M059J (cell line): ENCODE measurements around the gene VSX1. TPM values are rescaled to one million over a fixed set of nuclear protein-coding genes. Genes with fewer than 3 reads are reported as not detected.

Source experiments
- DNase-seq: peaks from one replicate; pipeline ENCODE4 v3.0.0-alpha.2; 2012; ENCODE audit warnings: low read depth
- total RNA-seq: library from RNA; depleted of rRNA; stranded (reverse); fragments of >200 nt; shearing (Covaris generic); gene quantifications from 2 replicates; pipeline ENCODE4 v1.2.3, GENCODE V29; 2014; rRNA removed

VSX1 gene
- 0.32 TPM in 1 of 2 replicates, not detected in the other for total RNA-seq

DNA sequence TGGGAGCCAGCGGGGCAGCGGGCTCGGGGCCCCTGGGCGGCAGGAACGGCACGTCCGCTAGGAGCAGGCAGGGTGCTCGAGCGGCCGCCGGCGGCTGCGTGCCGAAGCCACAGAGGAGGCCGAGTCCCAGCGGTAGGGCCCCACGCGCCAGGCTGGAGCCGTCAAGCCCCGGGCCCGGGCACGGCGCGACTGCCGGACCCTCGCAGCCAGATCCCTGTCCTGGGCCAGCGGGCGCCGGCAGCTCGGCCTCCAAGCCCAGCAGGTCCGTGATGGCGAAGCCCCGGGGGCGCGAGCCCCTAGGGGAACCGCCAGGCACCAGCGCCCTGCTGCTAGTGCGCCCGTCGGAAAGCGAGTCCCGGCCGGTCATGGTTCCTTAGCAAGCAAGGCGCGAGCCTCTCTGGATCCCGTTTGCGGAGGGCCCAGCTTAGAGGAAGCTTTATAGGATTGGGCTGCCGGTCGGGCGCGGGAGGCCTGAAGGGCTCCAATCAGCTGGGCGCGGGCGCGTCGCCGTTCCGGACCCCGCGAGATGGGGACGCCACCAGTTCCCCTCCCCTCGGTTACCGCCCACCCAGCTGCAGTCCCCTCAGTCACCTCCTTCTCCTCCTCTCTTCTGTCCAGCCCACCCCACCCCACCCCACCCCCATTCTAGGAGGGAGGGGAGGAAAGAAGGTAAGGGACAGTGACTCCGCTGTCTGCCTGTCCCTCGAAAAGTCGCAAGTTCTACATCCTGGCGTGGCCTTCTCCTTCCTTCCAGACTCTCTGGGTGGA, at the start of gene VSX1:
VSX1 (minus strand) TSS at position 412 of the 768 bp plus-strand sequence; CDS start at position 367, 45 bp downstream.
- no peak for DNase-seq

DNA sequence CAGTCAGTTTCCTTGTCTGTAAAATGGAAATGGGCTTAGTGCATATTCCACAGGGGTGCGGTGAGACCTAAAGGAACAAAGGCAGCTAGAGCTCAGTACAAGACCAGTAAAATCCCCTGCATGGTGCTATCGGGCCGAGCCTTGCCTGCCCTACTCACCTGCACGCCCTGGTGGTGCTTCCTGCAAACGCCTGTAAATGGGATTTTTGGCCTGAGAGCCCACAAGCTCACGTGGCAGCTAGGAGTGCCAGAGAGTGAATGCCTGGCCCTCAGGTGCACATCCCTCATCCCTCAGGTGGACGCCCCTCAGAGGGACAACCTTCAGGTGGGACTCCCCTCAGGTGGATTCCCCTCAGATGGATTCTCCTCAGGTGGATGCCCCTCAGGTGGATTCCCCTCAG, 48.0 kb upstream of the VSX1 start:
- DNase-seq: no peak

DNA sequence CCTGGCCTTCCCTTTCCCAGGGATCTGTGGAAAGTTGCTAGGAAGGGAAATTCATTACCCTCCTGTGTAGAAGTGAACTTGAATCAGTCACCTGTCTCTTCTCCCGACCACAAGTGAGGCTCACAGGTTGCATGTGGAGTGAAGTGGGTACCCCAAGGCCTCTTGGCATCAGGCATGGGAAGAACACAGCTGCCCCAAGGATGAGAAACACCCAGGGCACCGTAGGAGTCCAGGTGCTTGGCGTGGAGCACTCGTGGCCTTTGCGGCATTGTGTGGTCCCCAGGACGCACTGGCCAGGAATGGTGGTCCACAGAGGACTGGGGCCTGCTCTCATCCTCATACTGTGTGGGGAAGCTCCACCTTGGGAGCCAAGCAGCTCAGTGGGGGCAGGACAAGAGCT, 47.5 kb upstream of the VSX1 start:
- no peak for DNase-seq

DNA sequence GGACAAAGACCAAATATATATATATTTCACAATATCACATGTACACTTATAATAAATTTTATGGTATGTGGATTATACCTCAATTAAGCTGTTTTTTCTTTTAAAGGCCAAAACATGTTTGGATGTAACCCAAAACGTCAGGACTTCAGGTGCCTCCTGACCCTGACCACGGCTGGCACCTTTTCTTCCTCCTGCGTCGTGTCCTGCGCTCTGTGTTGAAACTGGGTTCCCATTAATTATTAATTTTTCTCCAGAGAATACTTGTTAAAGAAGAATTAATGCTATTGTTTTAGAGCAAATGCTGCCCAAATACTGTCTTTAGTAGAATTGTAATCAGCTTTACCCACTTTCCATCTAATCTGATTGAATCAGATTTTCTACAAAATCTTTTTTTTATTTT, 46.7 kb upstream of the VSX1 start:
- no peak for DNase-seq

DNA sequence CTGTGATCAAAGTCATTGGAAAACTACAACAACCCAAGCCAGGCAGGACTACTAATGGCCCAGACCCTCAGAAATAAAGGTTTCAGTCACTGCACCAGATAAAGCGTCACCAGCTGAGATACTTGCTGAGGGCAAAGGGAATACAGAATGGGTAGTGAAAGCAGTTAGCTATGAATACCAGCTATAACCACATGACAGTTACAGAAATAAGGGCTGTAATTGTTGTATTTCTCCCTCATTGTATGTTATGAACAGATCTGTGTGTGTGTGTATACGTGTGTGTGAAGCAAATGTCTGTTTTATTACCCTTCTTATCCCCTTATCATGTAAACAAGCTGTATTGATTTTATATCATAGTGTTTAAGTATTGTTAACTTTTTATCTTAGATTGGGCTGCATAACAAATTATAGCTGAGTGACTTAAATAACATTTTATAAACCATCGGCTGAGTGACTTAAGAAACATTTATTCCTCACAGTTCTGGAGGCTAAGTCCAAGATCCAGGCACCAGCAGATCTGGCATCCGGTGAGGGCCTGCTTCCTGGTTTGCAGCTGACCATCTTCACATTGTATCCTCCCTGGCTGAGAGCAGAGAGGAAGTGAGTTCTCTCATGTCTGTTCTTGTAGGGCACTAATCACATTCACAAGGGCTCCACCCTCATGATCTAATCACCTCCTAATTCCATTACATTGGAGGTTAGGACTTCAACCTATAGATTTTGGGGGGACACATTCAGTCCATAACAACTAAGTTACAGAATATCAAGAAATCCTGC, 46.0 kb upstream of the VSX1 start:
- no peak for DNase-seq

DNA sequence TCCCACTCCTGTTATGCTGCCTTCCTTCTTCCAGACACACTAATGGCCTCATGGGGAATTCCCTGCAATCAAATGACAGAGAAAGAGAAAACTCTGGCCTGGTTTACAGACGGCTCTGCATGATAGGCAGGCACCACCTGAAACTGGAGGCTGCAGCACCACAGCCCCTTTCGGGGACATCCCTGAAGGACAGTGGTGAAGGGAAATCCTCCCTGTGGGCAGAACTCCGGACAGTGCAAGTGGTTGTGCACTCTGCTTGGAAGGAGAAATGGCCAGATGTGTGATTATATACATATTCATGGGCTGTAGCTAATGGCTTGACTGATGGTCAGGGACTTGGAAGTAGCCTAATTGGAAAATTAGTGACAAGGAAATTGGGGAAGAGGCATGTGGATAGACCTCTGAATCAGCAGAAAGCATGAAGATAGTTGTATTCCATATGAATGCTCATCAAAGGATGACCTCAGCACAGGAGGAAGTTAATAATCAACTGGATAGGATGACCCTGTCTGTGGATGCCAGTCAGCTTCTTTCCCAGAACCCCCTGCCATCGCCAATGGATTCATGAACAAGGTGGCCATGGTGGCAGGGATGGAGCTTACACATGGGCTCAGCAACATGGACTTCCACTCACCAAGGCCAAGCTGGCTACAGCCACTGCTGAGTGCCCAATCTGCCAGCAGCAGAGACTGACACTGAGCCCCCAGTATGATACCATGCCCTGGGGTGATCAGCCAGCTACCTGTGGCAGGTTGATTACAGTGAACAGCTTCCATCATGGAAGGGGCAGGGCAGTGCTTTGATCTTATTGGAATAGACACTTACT, 44.5 kb upstream of the VSX1 start:
- DNase-seq: no peak

DNA sequence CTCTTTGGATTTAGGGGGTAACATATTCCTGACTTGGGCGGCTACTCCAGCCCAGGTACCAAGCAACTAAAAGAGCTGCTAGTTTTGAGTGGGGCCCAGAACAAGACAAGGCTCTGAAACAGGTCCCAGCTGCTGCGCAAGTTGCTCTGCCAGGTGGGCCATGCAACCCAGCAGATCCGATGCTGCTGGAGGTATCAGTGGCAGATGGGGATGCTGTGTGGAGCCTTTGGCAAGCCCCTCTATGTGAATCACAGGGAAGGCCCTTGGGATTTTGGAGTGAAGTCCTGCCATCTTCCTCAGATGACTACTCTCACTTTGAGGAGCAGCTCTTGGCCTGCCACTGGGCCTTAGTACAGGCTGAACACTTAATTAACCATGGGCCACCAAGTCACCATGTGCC, 43.7 kb upstream of the VSX1 start:
- DNase-seq: no peak

DNA sequence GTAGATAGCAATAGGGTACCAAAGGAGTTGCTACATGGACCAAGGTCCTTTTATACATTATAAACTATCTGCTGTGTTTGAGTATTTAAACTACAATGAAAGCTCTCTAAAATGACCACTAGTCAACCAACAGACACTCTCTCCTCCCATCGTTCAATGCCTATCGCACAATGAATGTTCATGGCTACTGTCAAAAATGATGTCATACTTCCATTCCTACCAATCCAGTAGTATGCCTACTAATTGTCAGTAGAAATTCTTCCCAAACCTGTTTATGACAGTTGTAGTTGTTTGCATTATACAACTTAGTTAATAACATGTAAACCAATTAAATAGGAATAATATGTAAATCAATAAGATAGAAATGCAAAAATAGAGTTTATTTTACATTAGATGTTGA, 39.0 kb upstream of the VSX1 start:
- no peak for DNase-seq

DNA sequence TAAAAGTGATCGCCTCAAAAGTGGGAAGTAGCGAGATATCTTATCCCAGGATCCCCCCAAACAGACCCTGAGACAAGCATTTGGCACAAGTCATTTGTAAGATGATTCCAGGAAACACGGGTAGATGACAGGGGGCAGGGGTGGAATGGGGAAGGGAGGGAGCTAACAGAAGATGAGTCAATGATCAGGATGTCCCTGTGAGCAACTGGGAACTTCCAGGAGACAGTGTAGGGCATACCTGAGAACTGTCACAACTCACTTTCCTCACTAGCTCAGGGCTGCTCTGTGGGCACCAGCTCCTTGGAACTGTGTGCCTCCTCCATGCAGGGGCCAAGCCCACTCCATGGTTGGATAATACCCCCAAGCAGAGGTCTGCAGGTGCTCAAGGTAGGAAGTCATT, 38.5 kb upstream of the VSX1 start:
- no peak for DNase-seq

DNA sequence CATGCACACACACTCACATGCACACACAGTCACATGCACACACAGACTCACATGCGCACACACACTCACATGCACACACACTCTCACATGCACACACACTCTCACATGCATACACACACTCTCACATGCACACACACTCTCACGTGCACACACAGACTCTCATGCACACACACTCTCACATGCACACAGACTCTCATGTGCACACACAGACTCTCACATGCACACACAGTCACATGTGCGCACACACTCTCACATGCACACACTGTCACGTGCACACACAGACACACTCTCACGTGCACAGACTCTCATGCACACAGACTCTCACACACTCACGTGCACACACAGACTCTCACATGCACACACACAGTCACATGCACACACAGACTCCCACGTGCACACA, 36.6 kb upstream of the VSX1 start:
- DNase-seq: no peak

DNA sequence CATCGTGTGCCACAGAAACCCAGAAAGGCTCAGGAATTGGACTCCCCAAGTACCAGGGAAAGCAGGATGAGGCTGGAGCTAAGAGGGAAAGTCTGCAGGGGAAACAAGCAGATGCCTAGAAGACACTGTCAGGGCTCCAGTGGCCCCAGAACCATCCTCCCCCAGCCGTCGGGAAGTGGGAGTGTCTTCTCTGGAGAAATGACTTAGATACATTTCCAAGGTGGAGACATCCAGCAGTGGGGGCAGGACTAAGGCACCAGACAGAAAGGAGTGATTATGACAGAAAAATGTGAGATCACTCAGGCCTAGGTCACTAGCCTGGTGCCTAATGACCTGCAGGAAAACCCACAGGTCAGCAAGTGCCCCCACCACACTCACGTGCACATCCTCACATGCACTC, 36.0 kb upstream of the VSX1 start:
- no peak for DNase-seq

DNA sequence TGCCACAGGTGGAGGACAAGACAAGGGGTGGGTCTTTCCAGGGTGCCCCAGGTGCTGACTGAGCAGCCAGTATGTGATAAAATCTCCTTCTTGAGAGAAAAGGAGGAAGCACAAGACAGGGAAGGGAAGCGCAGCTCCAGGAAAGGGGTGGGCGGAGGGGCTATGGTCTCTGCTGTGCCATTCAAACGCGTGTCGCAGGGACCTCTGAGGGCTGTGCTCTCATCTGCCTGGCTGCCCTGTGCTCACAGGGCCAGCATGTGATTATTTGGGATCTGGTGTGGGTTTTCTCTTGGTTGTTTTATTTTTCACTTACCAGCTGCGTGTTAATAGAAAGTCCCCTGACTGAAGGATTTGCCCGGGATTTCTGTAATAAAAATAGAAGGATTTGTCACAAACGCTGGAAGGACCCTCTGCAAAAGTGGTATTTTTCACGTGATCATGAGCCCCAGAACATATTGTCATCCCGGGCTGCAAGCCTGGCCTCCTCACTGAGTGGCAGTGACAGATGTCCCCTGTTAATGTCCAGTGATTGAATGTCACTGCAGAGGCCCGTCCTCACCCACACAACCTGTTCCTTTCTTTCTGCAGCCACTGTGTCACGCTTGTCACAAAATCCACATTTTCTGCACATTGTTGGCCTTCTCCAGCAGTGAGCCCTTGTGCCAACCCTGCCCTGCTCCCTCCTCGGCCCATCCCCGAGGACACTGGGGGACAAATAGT, 35.0 kb upstream of the VSX1 start:
- no peak for DNase-seq

DNA sequence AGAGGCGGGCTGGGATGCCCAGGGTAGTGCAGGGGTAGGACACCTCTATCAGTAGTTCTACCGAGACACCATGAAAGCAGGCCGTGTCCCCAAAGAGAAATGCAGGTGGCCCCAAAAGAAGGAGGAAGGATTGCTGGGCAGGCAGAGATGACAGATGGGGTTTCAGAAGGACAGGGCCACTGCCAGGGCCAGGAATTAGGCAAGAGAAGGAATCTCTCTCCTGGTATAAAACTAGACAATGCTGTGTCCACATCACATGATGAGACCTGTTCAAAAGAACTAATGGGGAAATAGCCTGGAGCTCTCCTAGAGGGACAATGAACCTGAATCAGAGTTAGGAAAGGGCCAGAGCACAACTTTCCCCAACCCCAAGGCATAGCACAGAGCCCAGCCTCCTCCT, 21.6 kb upstream of the VSX1 start:
- DNase-seq: no peak

DNA sequence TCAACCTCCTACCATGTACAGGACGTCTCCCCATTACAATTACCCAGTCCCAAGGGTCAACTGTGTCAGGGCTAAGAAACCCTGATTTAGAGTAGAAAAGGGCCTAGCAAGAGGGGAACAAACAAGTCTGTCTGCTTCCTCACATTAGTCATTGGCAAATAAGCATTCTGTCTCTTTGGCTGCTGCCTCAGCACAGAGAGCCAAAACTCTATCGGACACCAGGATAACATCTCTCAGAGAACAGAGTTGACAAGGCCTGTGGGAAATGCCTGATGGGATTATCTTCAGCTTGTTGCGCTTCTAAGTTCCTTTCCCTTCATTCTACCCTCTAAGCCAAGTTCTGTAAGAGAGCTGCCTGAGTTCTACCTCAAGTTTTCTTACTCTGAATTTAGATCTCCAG, 19.0 kb upstream of the VSX1 start:
- DNase-seq: no peak

DNA sequence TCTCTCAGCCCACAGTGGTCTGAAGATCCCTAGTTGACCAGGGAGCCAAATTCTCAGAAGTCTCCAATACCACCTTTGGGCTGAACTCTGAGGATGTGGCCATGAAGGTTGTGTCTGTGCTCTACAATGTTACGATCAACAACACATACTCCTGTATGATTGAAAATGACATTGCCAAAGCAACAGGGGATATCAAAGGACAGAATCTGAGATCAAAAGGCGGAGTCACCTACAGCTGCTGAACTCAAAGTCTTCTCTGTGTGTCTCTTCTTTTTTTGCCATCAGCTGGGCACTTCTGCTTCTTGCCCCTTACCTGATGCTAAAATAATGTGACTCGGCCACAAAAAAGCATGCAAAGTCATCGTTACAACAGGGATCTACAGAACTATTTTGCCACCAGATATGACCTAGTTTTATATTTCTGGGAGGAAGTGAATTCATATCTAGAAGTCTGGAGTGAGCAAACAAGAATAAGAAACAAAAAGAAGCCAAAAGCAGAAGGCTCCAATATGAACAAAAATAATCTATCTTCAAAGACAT, 17.7 kb upstream of the VSX1 start:
- no peak for DNase-seq

DNA sequence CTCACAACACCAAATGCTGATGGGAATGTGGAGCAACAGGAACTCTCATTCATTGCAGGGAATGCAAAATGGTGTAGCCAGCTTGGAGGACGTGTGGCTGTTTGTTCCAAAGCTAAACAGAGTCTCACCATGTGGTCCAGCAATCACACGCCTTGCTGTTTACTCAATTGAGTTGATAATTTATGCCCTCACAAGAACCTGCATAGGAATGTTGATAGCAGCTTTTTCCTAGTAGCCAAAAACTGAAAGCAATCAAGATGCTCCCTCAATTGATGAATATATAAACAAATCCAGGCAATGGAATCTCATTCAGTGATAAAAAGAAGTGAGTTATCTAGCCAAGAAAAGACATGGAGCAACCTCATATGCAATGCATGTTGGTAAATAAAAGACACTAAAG, 15.6 kb upstream of the VSX1 start:
- no peak for DNase-seq

DNA sequence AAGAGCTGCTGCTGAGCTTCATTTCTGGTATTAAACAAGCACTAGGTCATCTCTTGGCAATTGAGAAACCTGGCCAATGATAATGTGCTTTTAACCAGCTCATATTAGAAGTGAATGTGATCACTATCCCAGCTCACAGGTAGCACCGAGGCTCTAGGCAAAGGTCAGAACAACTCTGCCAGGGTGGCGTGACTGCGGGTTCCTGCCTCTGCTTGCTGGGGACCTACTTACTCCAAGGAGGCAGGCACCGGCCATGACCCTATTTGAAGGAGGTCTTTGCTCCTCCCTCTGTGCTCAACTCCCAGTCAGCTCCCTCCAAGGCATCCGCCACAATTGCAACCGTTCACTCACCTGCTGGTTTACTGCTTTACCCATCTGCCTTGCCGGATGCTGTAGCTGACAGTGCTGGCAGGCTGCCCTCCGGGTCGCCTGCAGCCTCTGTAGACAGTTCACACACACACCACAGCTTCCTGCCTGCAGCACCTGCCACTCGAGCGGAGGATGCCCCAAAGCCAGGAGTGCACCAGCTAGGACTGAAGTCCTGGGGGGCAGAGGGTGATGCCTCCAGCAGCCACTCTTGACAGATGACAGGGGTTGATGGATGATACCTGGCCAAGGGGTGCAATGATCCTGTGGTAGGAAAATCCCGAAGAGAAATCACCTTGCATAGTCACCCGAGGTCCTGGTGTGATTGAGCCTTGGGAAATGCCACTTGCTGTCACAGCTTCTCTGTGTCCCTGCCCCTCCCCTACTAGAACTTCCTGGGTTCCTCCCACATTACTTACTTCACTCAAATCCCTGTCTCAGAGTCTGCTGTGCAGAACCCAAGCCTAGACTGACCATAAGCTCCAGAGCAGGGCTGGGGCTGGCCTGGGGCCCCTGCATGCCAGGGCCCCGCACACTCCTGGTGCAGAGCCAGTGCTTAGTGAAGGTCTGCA, 8.8 kb upstream of the VSX1 start:
- DNase-seq: no peak

DNA sequence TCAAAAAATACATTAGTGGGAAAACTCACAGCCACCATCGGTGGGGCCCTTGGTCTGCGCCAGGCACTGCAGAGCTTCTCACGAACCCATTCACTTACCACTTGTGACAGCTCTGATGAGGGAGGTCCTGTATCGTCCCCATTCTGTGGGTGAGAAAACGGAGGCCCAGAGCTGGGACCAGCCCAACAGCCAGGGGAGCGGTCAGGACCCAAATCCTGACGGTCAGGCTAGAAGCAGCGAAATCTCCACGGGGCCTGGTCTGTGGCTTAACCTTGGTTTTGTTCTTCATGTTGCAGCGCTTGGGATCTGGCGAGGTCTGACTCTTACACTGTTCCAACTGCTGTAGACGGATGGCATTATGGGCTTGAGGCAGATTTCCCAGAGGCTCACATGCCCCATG, 7.7 kb upstream of the VSX1 start:
- no peak for DNase-seq

DNA sequence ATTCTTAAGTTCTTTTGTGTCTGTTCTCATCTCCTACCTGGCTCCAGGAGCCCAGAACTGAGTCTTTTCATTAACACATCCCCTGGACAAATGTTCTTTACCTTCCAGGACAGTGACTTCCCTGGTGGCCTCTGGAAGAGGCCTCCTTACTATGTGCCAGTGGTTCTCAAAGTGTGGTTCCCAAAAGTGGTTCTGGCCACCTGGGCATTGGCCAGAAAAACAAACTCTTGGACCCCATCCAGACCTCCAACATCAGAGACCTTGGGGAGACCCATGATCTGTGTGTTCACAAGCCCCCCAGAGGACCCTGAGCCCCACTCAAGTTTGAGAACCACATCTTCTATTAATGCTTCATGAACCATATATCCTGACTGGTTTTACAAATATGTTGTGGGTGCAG, 7.2 kb upstream of the VSX1 start:
- no peak for DNase-seq

DNA sequence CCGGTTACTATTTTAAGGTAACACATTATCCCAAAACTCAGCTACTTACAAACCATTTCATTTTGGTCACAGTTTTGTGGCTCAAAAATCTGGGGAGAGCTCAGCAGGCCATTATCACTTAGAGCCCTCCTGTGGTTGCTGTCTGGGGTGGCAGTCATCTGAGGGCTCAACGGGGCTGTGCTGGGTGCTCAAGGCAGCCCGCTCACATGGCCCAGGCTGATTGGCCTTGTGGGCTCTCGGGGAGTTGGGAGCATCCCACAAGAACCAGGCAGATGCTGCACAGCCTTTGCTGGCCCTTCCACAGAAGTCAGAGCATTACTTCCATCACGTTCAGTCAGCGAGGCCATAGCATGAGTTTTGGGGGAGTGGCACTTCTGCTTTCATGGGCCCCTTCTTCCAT, 6.3 kb upstream of the VSX1 start:
- DNase-seq: no peak
